HepG2 (cell line): Measurements from ENCODE around the gene NAA38. TPM values are rescaled to one million over a fixed set of nuclear protein-coding genes. Genes with fewer than 3 reads are reported as not detected.
A peak's percentile ranks its signal among the peaks of the same experiment; 100 is the strongest.

ENCODE experiments used
- CCAR2 ChIP-seq: fragments of 200-400 bp; formaldehyde crosslinking; optimal IDR thresholded peaks from 2 replicates; pipeline ENCODE3; 2018; ENCODE audit warnings: low read depth, mild to moderate bottlenecking, low read length, moderate library complexity
- EED ChIP-seq: sonication (generic); formaldehyde crosslinking; IDR thresholded peaks from 2 replicates; pipeline ENCODE4 v1.5.0; 2020; ENCODE audit warnings: mild to moderate bottlenecking, missing genetic modification reagents
- JARID2 ChIP-seq: sonication (generic); formaldehyde crosslinking; IDR thresholded peaks from 2 replicates; pipeline ENCODE4 v1.8.1; 2023; ENCODE audit warnings: missing genetic modification reagents, inconsistent platforms; ENCODE audit not compliant: insufficient replicate concordance
- MZF1 ChIP-seq: sonication (generic); formaldehyde crosslinking; IDR thresholded peaks from 2 replicates; pipeline ENCODE4 v1.8.1; 2023; ENCODE audit warnings: mild to moderate bottlenecking, missing genetic modification reagents, borderline replicate concordance
- NFE2 ChIP-seq: sonication (generic); formaldehyde crosslinking; IDR thresholded peaks from 2 replicates; pipeline ENCODE4 v1.4.0; 2020; ENCODE audit warnings: missing genetic modification reagents
- PRPF4 ChIP-seq: fragments of 200-400 bp; formaldehyde crosslinking; IDR thresholded peaks from 2 replicates; pipeline ENCODE4 v1.6.1; 2016; ENCODE audit warnings: low read length, low read depth; ENCODE audit not compliant: poor library complexity, severe bottlenecking
- RXRA ChIP-seq: sonication (generic); formaldehyde crosslinking; IDR thresholded peaks from 2 replicates; pipeline ENCODE4 v1.5.1; 2020; ENCODE audit warnings: missing genetic modification reagents
- SATB2 ChIP-seq: sonication (generic); formaldehyde crosslinking; IDR thresholded peaks from 2 replicates; pipeline ENCODE4 v1.5.0; 2020; ENCODE audit warnings: missing genetic modification reagents
- ZNF230 ChIP-seq: sonication (generic); formaldehyde crosslinking; IDR thresholded peaks from 2 replicates; pipeline ENCODE4 v1.4.0; 2020; ENCODE audit warnings: mild to moderate bottlenecking, missing genetic modification reagents
- ZNF367 ChIP-seq: sonication (generic); formaldehyde crosslinking; IDR thresholded peaks from 2 replicates; pipeline ENCODE4 v1.4.0; 2020; ENCODE audit warnings: missing genetic modification reagents, borderline replicate concordance
- ZNF577 ChIP-seq: sonication (generic); formaldehyde crosslinking; IDR thresholded peaks from 2 replicates; pipeline ENCODE4 v1.4.0; 2020; ENCODE audit warnings: mild to moderate bottlenecking, low read depth, missing genetic modification reagents, borderline replicate concordance
- ZNF589 ChIP-seq: sonication (generic); formaldehyde crosslinking; conservative IDR thresholded peaks from 2 replicates; pipeline ENCODE4 v1.8.0; 2022; ENCODE audit warnings: mild to moderate bottlenecking, moderate library complexity, missing genetic modification reagents
- ZNF607 ChIP-seq: sonication (generic); formaldehyde crosslinking; IDR thresholded peaks from 2 replicates; pipeline ENCODE4 v1.5.1; 2020; ENCODE audit warnings: missing genetic modification reagents, mild to moderate bottlenecking, borderline replicate concordance
- ZSCAN25 ChIP-seq: sonication (generic); formaldehyde crosslinking; IDR thresholded peaks from 2 replicates; pipeline ENCODE4 v1.8.0; 2022; ENCODE audit warnings: mild to moderate bottlenecking, missing genetic modification reagents
- polyA plus RNA-seq, 8 experiments: library from polyadenylated mRNA; depleted of rRNA in 3 of 8; stranded (reverse) in 7 of 8; unstranded in 1 of 8; fragments of >200 nt; fragmentation: Illumina TruSeq in 4 of 8; extraction: Trizol in 4 of 8; gene quantifications; 2 replicates each; pipeline versions ENCODE4 v1.2.1 to v1.2.3, GENCODE V29; 2011 to 2016; ENCODE audit warnings: low read depth in 4 of 8, missing spikeins in 1 of 8, mixed read lengths in 1 of 8; ENCODE audit not compliant: insufficient read depth in 1 of 8
- total RNA-seq, 5 experiments: library from RNA; depleted of rRNA; stranded (reverse); fragments of >200 nt; fragmentation: Illumina TruSeq; extraction: Trizol; gene quantifications; 2 replicates each; pipeline ENCODE4 v1.2.3, GENCODE V29; 2016; ENCODE audit warnings: low read depth in 1 of 5
- TF ChIP-seq, protein P1 (sequence below): sonication (generic); formaldehyde crosslinking; IDR thresholded peaks from 2 replicates; pipeline ENCODE4 v1.4.0; 2020; ENCODE audit warnings: mild to moderate bottlenecking, missing genetic modification reagents
- TF ChIP-seq, protein P2 (sequence below): sonication (generic); formaldehyde crosslinking; IDR thresholded peaks from one replicate; pipeline ENCODE4 v1.5.1; 2020; ENCODE audit warnings: mild to moderate bottlenecking, missing genetic modification reagents; ENCODE audit errors: not compliant biosample characterization
- TF ChIP-seq, protein P3 (sequence below): sonication (generic); formaldehyde crosslinking; IDR thresholded peaks from 2 replicates; pipeline ENCODE4 v1.8.0; 2022; ENCODE audit warnings: mild to moderate bottlenecking, missing genetic modification reagents, moderate library complexity

Gene NAA38
- total and polyA plus RNA-seq, 2 of the 13 experiments (the other 11 are each of a cell fraction or from before 2014, with no cell fraction given): 46.9 to 91.6 TPM

DNA sequence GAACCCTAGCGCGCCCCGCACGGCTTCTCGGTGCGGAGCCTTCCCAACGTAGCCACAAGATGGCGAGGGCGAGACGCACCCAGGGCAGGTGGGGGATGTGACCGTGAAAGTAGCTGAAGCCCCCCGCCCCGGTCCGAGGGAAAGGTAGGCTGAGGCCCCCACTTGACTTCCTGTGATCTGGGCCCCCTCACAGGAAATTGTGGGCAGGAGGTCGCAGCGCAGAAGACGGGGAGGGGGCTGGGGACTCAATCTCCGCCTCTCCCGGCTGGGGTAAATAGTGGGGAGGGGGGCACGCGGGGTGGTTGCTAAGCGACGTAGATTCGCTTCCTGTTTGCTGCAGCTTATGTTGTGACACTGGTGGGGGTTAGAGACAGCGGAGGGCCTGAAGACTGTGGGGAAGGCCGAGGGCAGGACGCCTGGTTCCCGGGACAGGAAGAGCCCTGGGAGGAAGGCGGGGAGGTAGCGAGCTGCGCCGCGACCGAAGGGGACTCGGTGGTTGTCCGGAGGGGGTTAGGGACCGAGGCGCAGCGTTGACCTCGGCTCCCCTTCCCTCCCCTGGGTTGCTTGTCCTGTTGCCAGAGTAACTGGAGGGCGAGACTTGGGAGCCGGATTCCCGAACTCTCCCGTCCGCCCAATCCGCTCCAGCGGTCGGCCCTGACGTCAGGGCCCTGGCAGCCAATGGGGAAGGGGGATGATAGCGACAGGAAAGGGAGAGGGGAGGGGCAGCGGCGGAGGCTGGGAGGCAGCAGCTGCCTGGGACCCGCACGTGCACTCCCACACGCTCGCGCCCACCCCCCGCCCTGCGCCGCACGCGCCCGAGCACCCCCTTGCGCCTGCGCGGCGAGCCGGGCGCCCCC is 22.2 kb downstream of the NAA38 start (continued):
- no peak for TF ChIP-seq JARID2
- TF ChIP-seq, protein P1, sequence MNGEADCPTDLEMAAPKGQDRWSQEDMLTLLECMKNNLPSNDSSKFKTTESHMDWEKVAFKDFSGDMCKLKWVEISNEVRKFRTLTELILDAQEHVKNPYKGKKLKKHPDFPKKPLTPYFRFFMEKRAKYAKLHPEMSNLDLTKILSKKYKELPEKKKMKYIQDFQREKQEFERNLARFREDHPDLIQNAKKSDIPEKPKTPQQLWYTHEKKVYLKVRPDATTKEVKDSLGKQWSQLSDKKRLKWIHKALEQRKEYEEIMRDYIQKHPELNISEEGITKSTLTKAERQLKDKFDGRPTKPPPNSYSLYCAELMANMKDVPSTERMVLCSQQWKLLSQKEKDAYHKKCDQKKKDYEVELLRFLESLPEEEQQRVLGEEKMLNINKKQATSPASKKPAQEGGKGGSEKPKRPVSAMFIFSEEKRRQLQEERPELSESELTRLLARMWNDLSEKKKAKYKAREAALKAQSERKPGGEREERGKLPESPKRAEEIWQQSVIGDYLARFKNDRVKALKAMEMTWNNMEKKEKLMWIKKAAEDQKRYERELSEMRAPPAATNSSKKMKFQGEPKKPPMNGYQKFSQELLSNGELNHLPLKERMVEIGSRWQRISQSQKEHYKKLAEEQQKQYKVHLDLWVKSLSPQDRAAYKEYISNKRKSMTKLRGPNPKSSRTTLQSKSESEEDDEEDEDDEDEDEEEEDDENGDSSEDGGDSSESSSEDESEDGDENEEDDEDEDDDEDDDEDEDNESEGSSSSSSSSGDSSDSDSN (CRISPR knock-in tag): 0 out of 2 replicates have a peak, but pooled peaks have one; percentile 24
- peak; percentile 60; the same call in 1 of the 2 replicates for TF ChIP-seq ZNF589 (CRISPR knock-in tag)
- no peak for TF ChIP-seq ZNF367
- TF ChIP-seq MZF1: no peak
- TF ChIP-seq NFE2 (CRISPR knock-in tag): no peak
- no peak for TF ChIP-seq PRPF4
- TF ChIP-seq, protein P2, sequence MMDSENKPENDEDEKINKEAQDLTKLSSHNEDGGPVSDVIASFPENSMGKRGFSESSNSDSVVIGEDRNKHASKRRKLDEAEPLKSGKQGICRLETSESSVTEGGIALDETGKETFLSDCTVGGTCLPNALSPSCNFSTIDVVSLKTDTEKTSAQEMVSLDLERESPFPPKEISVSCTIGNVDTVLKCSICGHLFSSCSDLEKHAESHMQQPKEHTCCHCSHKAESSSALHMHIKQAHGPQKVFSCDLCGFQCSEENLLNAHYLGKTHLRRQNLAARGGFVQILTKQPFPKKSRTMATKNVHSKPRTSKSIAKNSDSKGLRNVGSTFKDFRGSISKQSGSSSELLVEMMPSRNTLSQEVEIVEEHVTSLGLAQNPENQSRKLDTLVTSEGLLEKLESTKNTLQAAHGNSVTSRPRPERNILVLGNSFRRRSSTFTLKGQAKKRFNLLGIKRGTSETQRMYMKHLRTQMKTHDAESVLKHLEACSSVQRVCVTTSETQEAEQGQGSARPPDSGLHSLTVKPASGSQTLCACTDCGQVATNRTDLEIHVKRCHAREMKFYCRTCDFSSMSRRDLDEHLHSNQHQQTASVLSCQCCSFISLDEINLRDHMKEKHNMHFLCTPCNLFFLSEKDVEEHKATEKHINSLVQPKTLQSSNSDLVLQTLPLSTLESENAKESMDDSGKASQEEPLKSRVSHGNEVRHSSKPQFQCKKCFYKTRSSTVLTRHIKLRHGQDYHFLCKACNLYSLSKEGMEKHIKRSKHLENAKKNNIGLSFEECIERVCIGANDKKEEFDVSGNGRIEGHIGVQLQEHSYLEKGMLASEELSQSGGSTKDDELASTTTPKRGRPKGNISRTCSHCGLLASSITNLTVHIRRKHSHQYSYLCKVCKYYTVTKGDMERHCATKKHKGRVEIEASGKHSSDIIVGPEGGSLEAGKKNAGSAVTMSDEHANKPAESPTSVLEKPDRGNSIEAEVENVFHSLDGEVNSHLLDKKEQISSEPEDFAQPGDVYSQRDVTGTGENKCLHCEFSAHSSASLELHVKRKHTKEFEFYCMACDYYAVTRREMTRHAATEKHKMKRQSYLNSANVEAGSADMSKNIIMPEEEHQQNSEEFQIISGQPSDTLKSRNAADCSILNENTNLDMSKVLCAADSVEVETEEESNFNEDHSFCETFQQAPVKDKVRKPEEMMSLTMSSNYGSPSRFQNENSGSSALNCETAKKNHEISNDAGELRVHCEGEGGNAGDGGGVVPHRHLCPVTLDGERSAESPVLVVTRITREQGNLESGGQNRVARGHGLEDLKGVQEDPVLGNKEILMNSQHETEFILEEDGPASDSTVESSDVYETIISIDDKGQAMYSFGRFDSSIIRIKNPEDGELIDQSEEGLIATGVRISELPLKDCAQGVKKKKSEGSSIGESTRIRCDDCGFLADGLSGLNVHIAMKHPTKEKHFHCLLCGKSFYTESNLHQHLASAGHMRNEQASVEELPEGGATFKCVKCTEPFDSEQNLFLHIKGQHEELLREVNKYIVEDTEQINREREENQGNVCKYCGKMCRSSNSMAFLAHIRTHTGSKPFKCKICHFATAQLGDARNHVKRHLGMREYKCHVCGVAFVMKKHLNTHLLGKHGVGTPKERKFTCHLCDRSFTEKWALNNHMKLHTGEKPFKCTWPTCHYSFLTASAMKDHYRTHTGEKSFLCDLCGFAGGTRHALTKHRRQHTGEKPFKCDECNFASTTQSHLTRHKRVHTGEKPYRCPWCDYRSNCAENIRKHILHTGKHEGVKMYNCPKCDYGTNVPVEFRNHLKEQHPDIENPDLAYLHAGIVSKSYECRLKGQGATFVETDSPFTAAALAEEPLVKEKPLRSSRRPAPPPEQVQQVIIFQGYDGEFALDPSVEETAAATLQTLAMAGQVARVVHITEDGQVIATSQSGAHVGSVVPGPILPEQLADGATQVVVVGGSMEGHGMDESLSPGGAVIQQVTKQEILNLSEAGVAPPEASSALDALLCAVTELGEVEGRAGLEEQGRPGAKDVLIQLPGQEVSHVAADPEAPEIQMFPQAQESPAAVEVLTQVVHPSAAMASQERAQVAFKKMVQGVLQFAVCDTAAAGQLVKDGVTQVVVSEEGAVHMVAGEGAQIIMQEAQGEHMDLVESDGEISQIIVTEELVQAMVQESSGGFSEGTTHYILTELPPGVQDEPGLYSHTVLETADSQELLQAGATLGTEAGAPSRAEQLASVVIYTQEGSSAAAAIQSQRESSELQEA (CRISPR knock-in tag): no peak
- TF ChIP-seq, protein P3, sequence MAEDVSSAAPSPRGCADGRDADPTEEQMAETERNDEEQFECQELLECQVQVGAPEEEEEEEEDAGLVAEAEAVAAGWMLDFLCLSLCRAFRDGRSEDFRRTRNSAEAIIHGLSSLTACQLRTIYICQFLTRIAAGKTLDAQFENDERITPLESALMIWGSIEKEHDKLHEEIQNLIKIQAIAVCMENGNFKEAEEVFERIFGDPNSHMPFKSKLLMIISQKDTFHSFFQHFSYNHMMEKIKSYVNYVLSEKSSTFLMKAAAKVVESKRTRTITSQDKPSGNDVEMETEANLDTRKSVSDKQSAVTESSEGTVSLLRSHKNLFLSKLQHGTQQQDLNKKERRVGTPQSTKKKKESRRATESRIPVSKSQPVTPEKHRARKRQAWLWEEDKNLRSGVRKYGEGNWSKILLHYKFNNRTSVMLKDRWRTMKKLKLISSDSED (CRISPR knock-in tag): no peak
- TF ChIP-seq ZNF607: no peak; the same call in 1 of the 2 replicates
- no peak for TF ChIP-seq ZSCAN25 (CRISPR knock-in tag)
- TF ChIP-seq ZNF230 (CRISPR knock-in tag): peak; percentile 20; the same call in 1 of the 2 replicates
- no peak for TF ChIP-seq SATB2
- no peak for TF ChIP-seq ZNF577 (CRISPR knock-in tag)
- TF ChIP-seq RXRA (CRISPR knock-in tag): no peak; the same call in none of the 2 replicates
- no peak for TF ChIP-seq CCAR2
- TF ChIP-seq EED: 0 out of 2 replicates have a peak, but pooled peaks have one; percentile 82
